A549 treated with Hydrocortisone at 1 μM for 4 hours (cell line): ENCODE measurements around the gene HTR4. TPM values are rescaled to one million over a fixed set of nuclear protein-coding genes. Genes with fewer than 3 reads are reported as not detected.

ENCODE experiments used
- total RNA-seq: library from RNA; stranded (reverse); fragments of 200-300 nt; extraction: Qiagen RNA extraction; gene quantifications from 5 replicates; pipeline ENCODE4 v1.2.3, GENCODE V29; 2022

HTR4 gene, protein sequence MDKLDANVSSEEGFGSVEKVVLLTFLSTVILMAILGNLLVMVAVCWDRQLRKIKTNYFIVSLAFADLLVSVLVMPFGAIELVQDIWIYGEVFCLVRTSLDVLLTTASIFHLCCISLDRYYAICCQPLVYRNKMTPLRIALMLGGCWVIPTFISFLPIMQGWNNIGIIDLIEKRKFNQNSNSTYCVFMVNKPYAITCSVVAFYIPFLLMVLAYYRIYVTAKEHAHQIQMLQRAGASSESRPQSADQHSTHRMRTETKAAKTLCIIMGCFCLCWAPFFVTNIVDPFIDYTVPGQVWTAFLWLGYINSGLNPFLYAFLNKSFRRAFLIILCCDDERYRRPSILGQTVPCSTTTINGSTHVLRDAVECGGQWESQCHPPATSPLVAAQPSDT
- not detected in 5 replicates for total RNA-seq

GRCh38 chr5:148653836-148654781, at the start of gene HTR4:
Gene HTR4, minus strand, starts transcription at chr5:148654527. Its CDS starts 17,513 bp downstream, at chr5:148637014.

Other genes starting within 250 kb of the HTR4 start
- gene ADRB2, start 172.1 kb upstream of the HTR4 start, total RNA-seq = 0.97 to 1.6 TPM (median 1.0 TPM) in 5 replicates